GM21619 (cell line): Measurements from ENCODE around the gene NLRC5.
"Not testable (repeated sequence)": the region's sequence is repeated elsewhere in the genome, so short reads cannot be mapped to it uniquely, and the experiment has no call there.

Experiments used
- ATAC-seq: cut with Tn5 transposase; IDR thresholded peaks from one replicate; pipeline ENCODE4 v1.9.1; 2021; ENCODE audit not compliant: unreplicated experiment

Gene NLRC5

DNA sequence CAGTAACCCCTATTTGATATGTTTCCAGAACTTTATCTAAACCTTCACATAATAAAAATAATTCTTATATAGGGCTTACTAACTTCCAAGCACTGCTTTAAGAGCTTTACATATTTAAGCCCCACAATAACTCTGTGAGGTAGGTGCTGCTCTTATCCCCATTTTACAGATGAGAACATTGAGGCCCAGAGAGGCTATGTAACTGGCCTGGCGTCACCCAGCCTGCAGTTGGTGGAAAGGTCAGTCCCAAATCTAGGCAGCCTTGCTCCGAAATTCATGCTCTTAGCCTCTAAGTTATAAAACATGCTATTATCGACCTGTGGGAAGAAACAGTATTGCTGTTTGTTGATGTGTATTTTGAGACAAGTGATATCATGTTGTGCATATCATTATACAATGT is 9.0 kb downstream of the NLRC5 start:
- no peak for ATAC-seq

DNA sequence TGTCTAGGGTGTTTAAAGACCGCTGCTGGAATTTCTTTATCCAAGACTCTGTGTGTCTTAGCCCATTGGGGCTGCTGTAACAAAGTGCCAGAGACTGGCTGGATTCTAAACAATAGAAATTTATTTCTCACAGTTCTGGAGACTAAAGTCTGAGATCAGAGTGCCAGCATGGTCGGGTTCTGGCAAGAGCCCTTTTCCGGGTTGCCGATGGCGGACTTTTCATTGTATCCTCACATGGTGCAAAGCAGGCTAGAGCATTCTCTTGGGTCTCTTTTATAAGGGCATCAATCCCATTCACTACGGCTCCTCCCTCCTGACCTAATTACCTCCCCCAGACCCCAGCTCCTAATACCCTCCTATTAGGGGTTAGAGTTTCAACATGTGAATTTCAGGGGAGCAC is 9.5 kb downstream of the NLRC5 start:
- no peak for ATAC-seq

GRCh38 chr16:56999409-57000270 is 10.3 kb downstream of the NLRC5 start:
- no peak for ATAC-seq

- ATAC-seq = peak; percentile 61
These were observed 11.1 kb downstream of the NLRC5 start for GRCh38 chr16:57000271-57001025.

GRCh38 chr16:57001026-57001679 is 11.8 kb downstream of the NLRC5 start:
- no peak for ATAC-seq

GRCh38 chr16:57003439-57004386 is 14.4 kb downstream of the NLRC5 start:
- no peak for ATAC-seq

GRCh38 chr16:57004387-57005250 is 15.3 kb downstream of the NLRC5 start:
- no peak for ATAC-seq

DNA sequence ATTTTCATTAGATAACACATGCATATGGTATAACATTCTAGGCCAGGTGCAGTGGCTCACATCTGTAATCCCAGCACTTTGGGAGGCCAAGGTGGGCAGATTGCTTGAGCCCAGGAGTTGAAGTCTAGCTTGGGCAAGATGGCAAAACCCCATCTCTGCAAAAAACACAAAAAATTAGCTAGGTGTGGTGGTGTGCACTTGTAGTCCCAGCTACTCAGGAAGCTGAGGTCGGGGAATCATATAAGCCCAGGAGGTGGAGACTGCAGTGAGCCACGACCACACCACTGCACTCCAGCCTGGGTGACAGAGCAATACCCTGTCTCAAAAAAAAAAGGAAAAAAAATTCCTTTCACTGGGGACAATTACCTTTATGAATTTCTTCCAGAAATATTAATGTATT is 16.2 kb downstream of the NLRC5 start:
- not testable (repeated sequence) for ATAC-seq

DNA sequence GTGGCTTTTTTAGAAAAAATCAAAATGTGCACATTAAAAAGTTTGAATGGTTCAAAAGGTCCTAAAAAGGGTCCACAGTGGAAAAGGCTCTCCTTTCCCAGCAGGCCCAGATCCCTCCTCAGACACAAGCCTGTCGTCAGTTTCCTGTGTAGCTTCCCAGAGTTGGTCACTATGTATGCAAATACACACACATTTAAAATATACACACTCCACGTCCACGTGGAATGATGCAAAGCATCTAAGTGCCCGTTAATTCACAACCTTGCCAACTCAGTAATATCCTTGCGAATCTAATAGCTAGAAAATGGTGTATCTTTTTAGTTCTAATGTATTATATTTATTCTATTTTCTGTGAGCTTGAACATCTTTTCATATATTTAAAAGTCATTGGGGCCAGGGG is 17.7 kb downstream of the NLRC5 start:
- ATAC-seq = no peak

DNA sequence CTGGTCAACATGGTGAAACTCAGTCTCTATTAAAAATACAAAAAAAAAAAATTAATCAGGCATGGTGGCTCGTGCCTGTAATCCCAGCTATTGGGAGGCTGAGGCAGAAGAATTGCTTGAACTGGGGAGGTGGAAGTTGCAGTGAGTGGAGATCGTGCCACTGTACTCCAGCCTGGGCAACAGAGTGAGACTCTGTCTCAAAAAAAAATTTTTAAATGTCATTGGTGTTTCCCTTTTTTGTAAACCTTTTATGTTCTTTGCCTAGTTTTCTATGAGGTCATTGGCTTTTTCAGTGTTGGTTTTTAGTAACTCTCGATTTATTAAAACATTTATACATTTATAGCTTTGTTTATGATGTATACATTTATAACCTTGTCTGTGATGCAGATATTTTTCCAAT is 18.2 kb downstream of the NLRC5 start:
- no peak for ATAC-seq

DNA sequence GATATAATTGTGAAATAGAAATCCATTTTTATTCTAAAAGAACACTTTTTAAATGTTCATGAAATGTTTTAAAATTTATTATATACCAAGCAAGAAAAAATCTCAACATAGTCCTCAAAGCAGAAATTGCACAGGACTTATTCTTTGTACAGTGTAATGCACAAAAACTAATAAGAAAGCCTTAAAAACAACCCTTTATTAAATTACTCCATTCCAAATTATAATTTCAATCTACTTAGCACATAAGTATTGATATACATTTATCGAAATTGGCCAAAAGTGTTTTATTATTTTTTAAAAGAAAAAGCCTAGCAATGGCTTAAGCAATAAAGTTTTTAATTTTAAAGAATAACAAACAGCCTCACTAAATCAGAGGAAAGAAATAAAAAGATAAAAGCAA is 19.1 kb downstream of the NLRC5 start:
- ATAC-seq = no peak

GRCh38 chr16:57009643-57010170 is 20.4 kb downstream of the NLRC5 start:
- no peak for ATAC-seq

DNA sequence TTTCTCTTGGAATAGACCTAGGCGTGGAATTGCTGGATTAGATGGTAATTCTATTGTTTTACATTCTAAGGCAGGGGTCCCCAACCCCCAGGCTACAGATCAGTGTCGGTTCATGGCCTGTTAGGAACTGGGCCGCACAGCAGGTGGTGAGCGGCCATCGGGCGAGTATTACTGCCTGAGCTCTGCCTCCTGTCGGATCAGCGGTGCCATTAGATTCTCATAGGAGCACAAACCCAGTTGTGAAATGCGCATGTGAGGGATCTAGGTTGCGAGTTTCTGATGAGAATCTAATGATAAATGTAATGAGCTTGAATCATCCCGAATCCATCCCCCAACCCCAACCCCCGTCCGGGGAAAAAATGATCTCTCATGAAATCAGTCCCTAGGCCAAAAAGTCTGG is 23.0 kb downstream of the NLRC5 start:
- no peak for ATAC-seq

GRCh38 chr16:57013229-57013628 is 23.9 kb downstream of the NLRC5 start:
- no peak for ATAC-seq

GRCh38 chr16:57013902-57014301 is 24.5 kb downstream of the NLRC5 start:
- no peak for ATAC-seq

DNA sequence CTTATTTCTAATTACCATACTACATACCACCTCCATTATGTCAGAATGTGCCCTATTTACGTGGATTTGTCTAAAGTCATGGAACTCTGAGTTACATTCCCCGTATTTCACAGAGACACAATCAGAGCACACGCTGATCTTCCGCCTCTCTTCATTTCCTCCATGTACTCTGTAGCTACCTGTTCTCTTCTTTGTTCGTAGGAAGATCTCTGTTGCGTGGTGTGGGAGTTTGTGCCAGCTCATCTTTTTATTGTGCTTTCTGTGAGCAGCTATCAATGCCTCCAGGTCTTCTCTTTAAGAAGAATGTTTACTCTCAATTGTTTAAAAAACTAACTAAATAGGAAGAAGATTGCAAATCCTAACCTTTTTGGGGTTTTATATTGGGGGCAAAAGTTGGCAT is 26.9 kb downstream of the NLRC5 start:
- ATAC-seq = no peak

DNA sequence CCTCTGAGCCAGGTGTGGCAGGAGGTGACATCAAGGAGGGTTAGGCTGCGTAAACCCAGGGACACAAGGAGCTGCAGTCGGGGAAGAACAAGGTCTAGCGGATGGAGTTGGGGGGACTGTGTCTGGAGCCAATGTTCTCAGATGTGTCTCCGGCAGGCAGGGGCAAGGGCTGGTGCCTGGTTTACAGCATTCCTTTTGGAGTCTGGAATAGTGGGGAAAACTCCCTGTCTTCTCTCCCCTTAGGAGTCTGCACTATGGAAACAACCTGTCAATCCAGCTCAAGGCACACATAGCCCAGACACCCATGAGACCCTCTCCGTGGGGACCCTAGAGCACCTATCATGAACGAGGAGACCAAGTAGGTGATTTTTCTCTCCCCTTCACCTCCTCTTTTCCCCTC is 27.5 kb downstream of the NLRC5 start:
- no peak for ATAC-seq

DNA sequence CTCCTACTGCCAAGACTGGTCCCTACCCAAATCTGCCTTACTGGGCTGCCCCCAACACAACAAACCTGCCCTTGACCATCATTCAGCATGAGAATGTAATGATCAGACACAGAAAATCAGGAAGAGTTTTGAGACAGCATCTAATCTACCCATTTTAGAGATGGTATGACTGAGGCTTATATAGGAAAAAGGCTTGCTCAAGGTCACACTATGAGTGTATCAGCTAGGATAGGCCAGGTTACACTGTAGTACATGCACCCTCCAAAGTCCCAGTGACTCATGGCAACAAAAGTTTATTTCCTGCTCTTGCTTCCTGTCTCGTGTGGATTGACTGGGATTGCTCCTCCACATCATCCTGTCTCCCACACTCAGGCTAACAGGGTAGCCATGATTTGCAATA is 27.9 kb downstream of the NLRC5 start:
- no peak for ATAC-seq

- no peak for ATAC-seq
These were observed 30.4 kb downstream of the NLRC5 start for GRCh38 chr16:57019746-57020145.

DNA sequence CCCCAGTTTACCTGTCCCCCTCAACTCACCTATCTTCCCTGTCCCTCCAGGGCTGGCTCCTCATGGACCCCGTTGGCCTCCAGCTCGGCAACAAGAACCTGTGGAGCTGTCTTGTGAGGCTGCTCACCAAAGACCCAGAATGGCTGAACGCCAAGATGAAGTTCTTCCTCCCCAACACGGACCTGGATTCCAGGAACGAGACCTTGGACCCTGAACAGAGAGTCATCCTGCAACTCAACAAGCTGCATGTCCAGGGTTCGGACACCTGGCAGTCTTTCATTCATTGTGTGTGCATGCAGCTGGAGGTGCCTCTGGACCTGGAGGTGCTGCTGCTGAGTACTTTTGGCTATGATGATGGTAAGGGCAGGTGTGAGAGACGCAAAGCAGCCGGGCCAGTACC is 31.3 kb downstream of the NLRC5 start:
- no peak for ATAC-seq
